AG04449 (cell line): ENCODE measurements around the gene LGALS7B.
"Not testable (repeated sequence)": the region's sequence is repeated elsewhere in the genome, so short reads cannot be mapped to it uniquely, and the experiment has no call there.

ENCODE experiments used
- CTCF ChIA-PET: fragments of 350-600 bp; formaldehyde crosslinking; extraction: SDS; loops from one replicate; lab custom pipeline; 2021; ENCODE audit warnings: antibody characterized with exemption; lab: Yijun Ruan, JAX
- POLR2A ChIA-PET: fragments of 400-600, 350-600 bp; formaldehyde crosslinking; extraction: SDS; loops from one replicate; lab custom pipeline; 2020; ENCODE audit warnings: antibody characterized with exemption, inconsistent platforms; lab: Yijun Ruan, JAX
- DNase-seq: peaks from one replicate; pipeline ENCODE4 v3.0.0-alpha.2; 2010; ENCODE audit warnings: low read depth, low spot score
- H3K4me3 ChIP-seq: 2 replicates; pipeline ENCODE4 v1.5.1; 2011; ENCODE audit warnings: low read depth, mild to moderate bottlenecking, control low read depth, low read length
- CTCF ChIP-seq: IDR thresholded peaks from one replicate; pipeline ENCODE4 v1.5.1; 2011; ENCODE audit warnings: mild to moderate bottlenecking, moderate library complexity, low read length, control low read depth, inconsistent platforms; ENCODE audit not compliant: insufficient read depth; ENCODE audit errors: missing control alignments

Gene LGALS7B

DNA sequence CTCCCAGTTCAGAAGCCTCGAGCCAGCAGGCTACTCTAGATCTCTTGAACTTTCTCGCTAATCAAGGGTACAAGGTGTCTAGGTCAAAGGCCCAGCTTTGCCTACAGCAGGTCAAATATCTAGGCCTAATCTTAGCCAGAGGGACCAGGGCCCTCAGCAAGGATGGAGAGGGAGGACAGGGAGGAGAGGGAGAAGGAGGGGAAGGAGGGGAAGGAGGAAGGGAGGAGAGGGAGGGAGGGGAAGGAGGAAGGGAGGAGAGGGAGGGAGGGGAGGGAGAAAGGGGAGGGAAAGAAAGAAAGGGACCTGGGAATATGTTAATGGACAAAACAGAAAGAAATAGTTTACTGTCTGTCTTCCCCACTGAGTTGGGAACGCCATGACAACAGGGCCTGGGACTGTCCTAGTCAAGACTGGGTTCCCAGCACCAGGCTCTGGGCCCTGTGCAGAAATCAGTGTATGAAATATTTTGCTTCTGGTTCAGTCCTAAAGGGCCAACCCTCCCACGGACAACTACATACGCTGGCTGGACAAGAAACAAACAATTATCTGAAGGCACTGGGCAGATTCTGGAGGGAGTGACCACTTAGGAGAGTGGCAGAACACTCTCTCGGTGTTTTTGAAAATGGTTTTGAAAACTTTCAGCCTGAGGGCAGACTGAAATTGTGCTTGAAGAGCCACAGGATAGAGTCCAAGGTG lies 38.0 kb downstream of the LGALS7B start:
- DNase-seq: no peak
- TF ChIP-seq CTCF: no peak
- H3K4me3 ChIP-seq: no peak overlapping the region
- CTCF ChIA-PET: no interaction called here
- POLR2A ChIA-PET: no interaction called here

GRCh38 chr19:38829203-38829602 lies 40.2 kb downstream of the LGALS7B start:
- DNase-seq, CTCF ChIA-PET, H3K4me3 ChIP-seq: not testable (repeated sequence)
- POLR2A ChIA-PET: interaction anchor here (1.1 to 1.2 kb wide), 2 partner anchors 20 to 22 kb away, joined by 3 to 4 read pairs; no protein-coding TSS in a partner anchor

- H3K4me3 ChIP-seq: no peak overlapping the region
- DNase-seq: no peak
- POLR2A ChIA-PET: interaction anchor here (0.7 to 1.2 kb wide), 5 partner anchors 19 to 152 kb away, joined by 3 to 4 read pairs (median 3); no protein-coding TSS in a partner anchor
- CTCF ChIA-PET: interaction anchor here (1.8 kb wide), 1 partner anchor 61 kb away, joined by 6 read pairs; no protein-coding TSS in a partner anchor
- TF ChIP-seq CTCF: no peak
Observed at GRCh38 chr19:38830039-38830733, 41.2 kb downstream of the LGALS7B start.

DNA sequence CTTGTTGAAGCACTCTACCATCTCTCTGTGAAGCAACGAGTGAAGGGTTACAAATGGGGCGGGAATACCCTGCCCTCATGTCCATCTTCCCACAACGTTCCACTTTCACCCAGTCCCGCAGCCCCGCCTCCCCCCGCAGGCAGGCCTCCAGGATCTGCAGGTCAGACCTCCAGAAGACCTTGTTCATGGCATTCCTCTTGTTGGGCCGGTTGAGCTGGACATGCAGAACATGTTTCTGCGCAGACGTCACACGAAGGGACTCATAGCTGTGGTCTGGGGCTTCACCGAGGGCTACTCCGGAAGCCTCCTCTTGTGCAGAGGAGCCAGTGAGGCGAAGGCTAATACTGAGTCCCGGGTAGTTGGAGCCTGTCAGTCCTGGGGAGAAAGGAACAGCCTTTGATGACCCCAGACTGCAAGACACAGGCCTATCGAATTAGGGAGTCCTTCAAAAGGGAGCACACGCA lies 42.2 kb downstream of the LGALS7B start:
- H3K4me3 ChIP-seq: peak overlapping the region; percentile 81
- CTCF ChIA-PET: interaction anchor here (0.7 to 1.8 kb wide), 4 partner anchors 18 to 99 kb away, joined by 3 to 6 read pairs (median 4); partner anchors contain the start of genes MRPS12 and SARS2
- peak; percentile 77 for DNase-seq
- POLR2A ChIA-PET: interaction anchor here (0.9 to 1.2 kb wide), 5 partner anchors 10 to 97 kb away, joined by 3 to 5 read pairs (median 4); no protein-coding TSS in a partner anchor
- TF ChIP-seq CTCF: no peak

GRCh38 chr19:38833092-38833425 lies 44.1 kb downstream of the LGALS7B start:
- CTCF ChIA-PET: no interaction called here
- TF ChIP-seq CTCF: no peak
- H3K4me3 ChIP-seq: no peak overlapping the region
- POLR2A ChIA-PET: no interaction called here
- no peak for DNase-seq

DNA sequence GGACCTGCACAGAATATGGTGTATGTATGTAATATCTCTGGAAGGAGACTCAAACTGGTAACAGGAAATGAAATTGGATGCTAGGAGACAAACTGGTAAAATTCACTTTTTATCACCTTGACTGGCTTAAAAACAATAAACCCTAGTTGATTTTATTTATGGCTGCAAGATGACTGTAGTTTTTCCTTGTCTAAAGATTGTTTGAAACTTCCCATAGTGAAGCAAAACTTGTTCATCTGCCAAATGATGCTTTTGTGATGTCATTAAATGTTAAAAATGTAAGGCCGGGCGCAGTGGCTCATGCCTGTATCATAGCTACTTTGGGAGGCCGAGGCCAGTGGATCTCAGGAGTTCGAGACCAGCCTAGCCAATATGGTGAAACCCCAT lies 45.1 kb downstream of the LGALS7B start:
- no peak overlapping the region for H3K4me3 ChIP-seq
- POLR2A ChIA-PET: interaction anchor here (1.4 kb wide), 1 partner anchor 186 kb away, joined by 3 read pairs; the partner anchor contains the start of gene ACTN4
- TF ChIP-seq CTCF: no peak
- DNase-seq: no peak
- CTCF ChIA-PET: no interaction called here
